Heart right ventricle (tissue), 16 donors: ENCODE results near the gene AFF1. TPM values are rescaled to one million over a fixed set of nuclear protein-coding genes. Genes with fewer than 3 reads are reported as not detected.

Source experiments
- ATAC-seq, 8 donors: fragments of 200-7000 bp; cut with Tn5 transposase; one replicate each; pipeline ENCODE4 v1.9.1; 2020; ENCODE audit warnings: mild to moderate bottlenecking in 8 of 8, moderate library complexity in 8 of 8, moderate number of reproducible peaks in 1 of 8
- DNase-seq, 2 donors: peaks; one replicate each; pipeline ENCODE4 v3.0.0-alpha.2; 2020
- H3K27ac ChIP-seq, 10 donors: fragments of 200-600 bp; sonication (generic) in 2 of 10; one replicate each; pipeline versions ENCODE4 v1.5.0 to v1.8.0; 2020 to 2022; ENCODE audit warnings: mild to moderate bottlenecking in 3 of 10
- H3K27me3 ChIP-seq, 7 donors: fragments of 200-600 bp; one replicate each; pipeline ENCODE4 v1.8.0; 2021 to 2022; ENCODE audit warnings: mild to moderate bottlenecking in 2 of 7
- H3K36me3 ChIP-seq, 9 donors: fragments of 200-600 bp; sonication (generic) in 1 of 9; one replicate each; pipeline versions ENCODE4 v1.5.0 to v1.8.0; 2020 to 2022; ENCODE audit warnings: mild to moderate bottlenecking in 2 of 9
- H3K4me1 ChIP-seq, 9 donors: fragments of 200-600 bp; sonication (generic) in 1 of 9; one replicate each; pipeline versions ENCODE4 v1.5.0 to v1.8.0; 2020 to 2022; ENCODE audit warnings: mild to moderate bottlenecking in 4 of 9
- H3K4me3 ChIP-seq, 10 donors: fragments of 200-600 bp; sonication (generic) in 2 of 10; one replicate each; pipeline versions ENCODE4 v1.5.0 to v1.8.0; 2020 to 2022; ENCODE audit warnings: mild to moderate bottlenecking in 7 of 10, moderate library complexity in 2 of 10
- H3K9me3 ChIP-seq, 11 donors: fragments of 200-600 bp in 10 of 11; sonication (generic) in 2 of 11; one replicate each; pipeline versions ENCODE4 v1.5.0 to v1.8.0; 2013 to 2022; ENCODE audit warnings: mild to moderate bottlenecking in 2 of 11, control low read depth in 1 of 11, moderate library complexity in 1 of 11
- WGBS, 2 donors: extraction: QIAGEN DNeasy Blood & Tissue Kit; methylation state at CpG; one replicate each; pipeline ENCODE4 v1.1.7; 2013; ENCODE audit warnings: inconsistent platforms in 1 of 2; 5-methylcytosine and 5-hydroxymethylcytosine counted together
- intact Hi-C, 10 donors: fragments of 100-400 bp; cut with DNase I; formaldehyde crosslinking; loops; one replicate each; pipeline versions ENCODE4 v1.11.1 to v1.14.2; 2022
- polyA plus RNA-seq, 2 donors: library from polyadenylated mRNA; stranded (reverse); fragments of 200-250 nt; gene quantifications; one replicate each; pipeline ENCODE4 v1.2.3, GENCODE V29; 2013
- total RNA-seq, 10 donors: library from RNA; stranded (reverse); fragmentation: NEBNext Ultra II Directional in 3 of 10; extraction: Animal tissue kit (Norgen Biotek cat#: 25700) in 3 of 10; gene quantifications; one replicate each; pipeline versions ENCODE4 v1.2.1 to v1.2.4, GENCODE V29; 2021 to 2023
- TF ChIP-seq, protein P1 (sequence below), 9 donors: fragments of 200-600 bp; sonication (generic) in 2 of 9; IDR thresholded peaks; one replicate each; pipeline versions ENCODE4 v1.5.0 to v1.8.0; 2021 to 2022; ENCODE audit warnings: antibody characterized with exemption in 9 of 9, mild to moderate bottlenecking in 5 of 9, moderate library complexity in 1 of 9
- donor health status: Arrhythmogenic right ventricular cardiomyopathy.
- donor health status: ischemic (EF 13 %, LVEDD 7.1; RV severe dilation, severe dysfunction).
- donor health status: healthy with polysubstance abuse.
- donor health status: DM: no; HTN: yes; CAD: no.
- donor health status: DM: no; HTN: no; CAD: no.
- donor health status: ischemic (EF 25% LVEDD 6.9; RV normal size, moderate dysfunction).
- donor health status: ischemic (EF 25% LVEDD 5.7; RV mildly dilated, moderate dysfunction).
- donor health status: healthy.
- donor health status: DM: yes; HTN: yes; CAD: no.
- donor health status: Ischemic cardiomyopathy.
- donor health status: ischemic (EF 35%, LVEDD 5.7; RV mildly dilated, moderate dysfunction).
- donor health status: nonischemic (EF 11% LVEDD 7.7; RV severe dilation, severe dysfunction).
- donor health status: DM: yes; HTN: yes; CAD: no.
- donor health status: PGD.
- donor health status: ischemic (EF 29% LVEDD 5.4; RV normal size, mild dysfunction).
- donor health status: nonischemic (EF 23%, LVEDD 6.1; RV moderate dilation, normal function).

AFF1 gene
- total and polyA plus RNA-seq, 12 donors = 44.4 to 90.2 (median 74.5) TPM

DNA sequence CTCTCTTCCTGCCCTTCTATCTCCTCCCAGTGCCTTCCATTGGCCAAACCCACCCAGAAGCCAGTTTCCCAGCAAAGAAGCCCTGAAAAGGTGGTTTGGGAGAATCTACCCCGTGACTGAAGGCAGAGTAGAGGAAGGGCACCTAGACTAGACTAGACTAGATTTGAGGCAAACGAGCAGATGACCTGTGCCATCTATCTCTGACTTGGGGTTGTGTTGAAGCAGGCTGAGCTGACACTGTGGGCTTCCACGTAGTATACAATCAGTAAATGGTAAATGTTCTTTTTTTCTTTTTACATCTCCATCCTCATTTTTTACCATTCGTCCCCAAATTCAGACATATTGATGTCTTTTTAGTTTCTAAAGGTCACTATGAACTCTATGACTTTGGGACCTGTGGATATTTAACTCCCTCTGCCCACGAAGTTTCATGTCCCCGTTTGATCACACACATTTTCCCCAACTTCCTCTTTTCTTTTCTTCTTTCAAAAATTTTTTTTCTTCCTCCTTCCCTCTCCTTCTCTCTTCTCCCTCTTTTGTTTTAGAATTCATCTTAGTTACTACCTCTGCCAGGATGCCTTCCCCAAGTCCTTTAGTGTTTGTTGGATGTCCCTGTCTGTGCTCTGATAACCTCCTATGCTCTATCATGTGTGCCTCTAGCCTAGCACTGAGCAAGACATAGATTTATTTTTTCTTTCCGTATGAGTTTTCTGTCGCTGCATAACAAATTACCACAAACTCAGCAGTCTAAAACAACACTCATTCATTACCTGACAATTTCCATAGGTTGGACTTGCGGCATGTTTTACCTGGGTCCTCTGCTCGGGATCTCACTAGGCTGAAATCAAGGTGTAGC is 6.2 kb upstream of the AFF1 start:
- Histone ChIP-seq H3K27me3 (no peaks in the 10 kb centered on the region), H3K4me3 (no peak overlapping the region), H3K27ac (peak overlapping the region in 1 of 10 donors; percentile 52), H3K4me1 (peaks cover 0 to 34% (median 5%) of the 10 kb centered on the region in 9 donors), H3K9me3 (no peaks in the 10 kb centered on the region), H3K36me3 (peaks cover 0 to 54% (median 5%) of the 10 kb centered on the region in 9 donors)
- intact Hi-C loops = loop anchor here in 3 of 10 donors (5.0 to 10.0 kb wide), 2 partner anchors 164 to 306 kb away; no protein-coding TSS in a partner anchor
- ATAC-seq = peak in 1 of 8 donors; percentile 7
- TF ChIP-seq, protein P1, sequence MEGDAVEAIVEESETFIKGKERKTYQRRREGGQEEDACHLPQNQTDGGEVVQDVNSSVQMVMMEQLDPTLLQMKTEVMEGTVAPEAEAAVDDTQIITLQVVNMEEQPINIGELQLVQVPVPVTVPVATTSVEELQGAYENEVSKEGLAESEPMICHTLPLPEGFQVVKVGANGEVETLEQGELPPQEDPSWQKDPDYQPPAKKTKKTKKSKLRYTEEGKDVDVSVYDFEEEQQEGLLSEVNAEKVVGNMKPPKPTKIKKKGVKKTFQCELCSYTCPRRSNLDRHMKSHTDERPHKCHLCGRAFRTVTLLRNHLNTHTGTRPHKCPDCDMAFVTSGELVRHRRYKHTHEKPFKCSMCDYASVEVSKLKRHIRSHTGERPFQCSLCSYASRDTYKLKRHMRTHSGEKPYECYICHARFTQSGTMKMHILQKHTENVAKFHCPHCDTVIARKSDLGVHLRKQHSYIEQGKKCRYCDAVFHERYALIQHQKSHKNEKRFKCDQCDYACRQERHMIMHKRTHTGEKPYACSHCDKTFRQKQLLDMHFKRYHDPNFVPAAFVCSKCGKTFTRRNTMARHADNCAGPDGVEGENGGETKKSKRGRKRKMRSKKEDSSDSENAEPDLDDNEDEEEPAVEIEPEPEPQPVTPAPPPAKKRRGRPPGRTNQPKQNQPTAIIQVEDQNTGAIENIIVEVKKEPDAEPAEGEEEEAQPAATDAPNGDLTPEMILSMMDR (IDR thresholded peaks at IDR 0.05) = no peak
- DNase-seq = no peak
- 88 to 92% methylated on average over 10 of the region's 10 CpGs for WGBS, 2 donors

DNA sequence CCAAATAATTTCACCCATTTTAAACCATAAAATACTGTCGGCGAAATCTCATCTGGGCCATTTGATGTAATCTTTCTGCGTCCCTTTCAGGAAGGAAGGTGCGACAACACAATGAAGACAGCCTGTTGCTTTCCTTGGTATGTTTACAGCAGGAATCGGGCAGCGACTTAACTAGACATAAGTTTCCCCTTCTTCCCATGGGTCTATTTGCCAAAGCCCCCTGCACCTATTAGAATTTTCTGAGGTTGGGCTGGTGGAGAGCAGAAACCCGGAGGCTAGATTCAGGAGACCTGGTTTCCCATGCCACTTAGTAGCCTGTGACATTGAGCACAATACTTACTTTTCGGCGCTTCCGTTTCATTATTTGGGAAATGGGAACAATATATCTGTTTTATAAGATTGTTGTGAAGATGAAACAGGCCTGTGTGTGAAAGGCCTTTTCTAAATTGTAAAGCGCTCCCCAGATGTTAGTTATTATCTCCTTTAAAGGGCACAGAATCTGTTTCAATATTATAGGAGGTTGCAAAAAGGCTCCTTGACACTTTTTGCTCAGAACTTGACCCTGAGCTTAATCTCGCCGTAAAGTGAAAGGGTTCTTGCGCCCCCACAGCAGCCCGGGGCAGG is 552 bp upstream of the AFF1 start:
- Histone ChIP-seq H3K9me3 (no peaks in the 10 kb centered on the region), H3K36me3 (peaks cover 0 to 30% (median 5%) of the 10 kb centered on the region in 9 donors), H3K27ac (peak overlapping the region; percentile 94 to 100 (median 98)), H3K27me3 (no peaks in the 10 kb centered on the region), H3K4me1 (peaks cover 0 to 45% (median 28%) of the 10 kb centered on the region in 9 donors), H3K4me3 (peak overlapping the region; percentile 35 to 99 (median 94))
- TF ChIP-seq, protein P1 (IDR thresholded peaks at IDR 0.05) = no peak
- no peak for DNase-seq
- 3 to 6% methylated on average over 15 of the region's 15 CpGs for WGBS, 2 donors
- intact Hi-C loops = loop anchor here in 6 of 10 donors (2.0 kb wide), 2 partner anchors 73 to 287 kb away; partner anchors contain the start of gene KLHL8 (in 1 of the 6)
- peak in 2 of 8 donors; percentile 15 to 16 for ATAC-seq

DNA sequence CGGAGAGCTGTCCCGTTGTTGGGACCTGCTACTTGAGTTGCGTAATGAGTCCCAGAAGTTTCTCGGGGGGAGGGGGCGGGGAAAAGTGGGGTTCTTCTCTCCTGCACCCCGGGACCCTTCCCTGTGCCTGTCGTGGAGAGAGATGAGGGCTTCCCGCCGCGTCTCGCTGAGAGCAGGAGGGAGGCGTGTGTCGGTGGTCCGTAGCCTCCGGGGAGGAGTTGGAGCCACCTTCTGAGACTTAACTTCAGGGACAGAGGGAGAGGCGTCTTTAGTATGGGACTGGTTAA is 698 bp downstream of the AFF1 start:
- Histone ChIP-seq H3K27ac (peak overlapping the region; percentile 94 to 100 (median 98)), H3K4me3 (peak overlapping the region; percentile 52 to 99 (median 94)), H3K36me3 (peaks cover 0 to 18% (median 0%) of the 10 kb centered on the region in 9 donors), H3K9me3 (no peaks in the 10 kb centered on the region), H3K4me1 (peaks cover 0 to 58% (median 41%) of the 10 kb centered on the region in 9 donors), H3K27me3 (no peaks in the 10 kb centered on the region)
- ATAC-seq (peak; percentile 2 to 27 (median 13)), DNase-seq (no peak)
- TF ChIP-seq, protein P1 (IDR thresholded peaks at IDR 0.05) = no peak
- intact Hi-C loops = loop anchor here in 8 of 10 donors (2.0 to 5.0 kb wide), 4 partner anchors 71 to 285 kb away; partner anchors contain the start of gene KLHL8 (in 1 of the 8)
- WGBS, 2 donors = 0 to 2% methylated on average over 16 of the region's 16 CpGs
